ENCODE data around the gene SRBD1.
A peak's percentile ranks its signal among the peaks of the same experiment; 100 is the strongest.

The SRBD1 gene

DNA sequence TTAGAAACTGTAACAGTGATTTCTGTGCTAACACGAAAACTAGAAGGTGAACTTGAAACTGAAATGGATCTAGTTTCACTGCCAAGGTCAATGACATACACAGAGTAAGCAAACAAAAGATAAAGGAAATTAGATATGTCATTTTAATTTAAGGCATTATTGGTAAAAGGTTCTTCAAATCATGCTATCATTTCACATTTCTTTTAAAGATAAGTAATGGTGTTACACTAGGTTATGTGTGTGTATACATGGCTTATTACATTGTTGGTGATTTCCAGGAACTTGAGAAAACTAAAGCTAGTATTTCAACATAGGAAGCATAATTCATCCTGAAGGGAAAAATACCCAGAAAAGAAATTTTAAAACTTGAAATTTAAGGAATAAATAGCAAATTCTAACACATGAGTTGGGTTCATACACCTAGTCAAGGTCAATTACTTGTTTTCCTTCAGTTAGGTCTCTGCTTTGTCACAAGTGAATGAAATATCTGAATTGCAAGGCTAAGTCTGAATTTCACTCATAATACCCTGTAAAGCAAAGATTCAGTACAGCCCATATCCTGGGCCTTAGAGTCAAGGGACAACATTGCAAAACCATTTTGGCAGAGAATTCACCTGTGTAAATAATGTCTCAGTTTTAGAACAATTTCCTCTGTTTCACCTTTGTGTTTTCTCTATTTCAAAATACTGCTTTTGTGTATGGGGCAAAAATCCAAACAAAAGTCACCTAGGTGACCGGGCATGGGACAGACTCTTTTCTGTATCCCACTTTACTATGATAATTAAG lies 141.6 kb downstream of the SRBD1 start:
- DNase-seq (ENCODE audit: low read depth, low spot score), result no peak

DNA sequence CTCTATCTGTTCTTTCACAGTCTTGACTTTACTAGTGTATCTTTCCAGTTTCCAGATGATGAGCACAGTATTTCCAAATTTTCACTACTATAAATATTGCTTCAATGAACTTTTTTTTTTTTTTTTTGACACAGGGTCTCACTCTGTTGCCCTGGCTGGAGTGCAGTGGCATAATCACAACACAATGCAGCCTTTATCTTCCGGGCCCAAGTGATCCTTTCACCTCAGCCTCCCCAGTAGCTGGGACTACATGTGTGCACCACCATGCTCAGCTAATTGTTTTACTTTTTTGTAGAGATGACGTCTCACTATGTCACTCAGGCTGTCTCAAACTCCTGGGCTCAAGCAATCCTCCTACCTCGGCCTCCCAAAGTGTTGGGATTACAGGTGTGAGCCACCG lies 142.8 kb downstream of the SRBD1 start:
- DNase-seq (ENCODE audit: low read depth, low spot score), result no peak

DNA sequence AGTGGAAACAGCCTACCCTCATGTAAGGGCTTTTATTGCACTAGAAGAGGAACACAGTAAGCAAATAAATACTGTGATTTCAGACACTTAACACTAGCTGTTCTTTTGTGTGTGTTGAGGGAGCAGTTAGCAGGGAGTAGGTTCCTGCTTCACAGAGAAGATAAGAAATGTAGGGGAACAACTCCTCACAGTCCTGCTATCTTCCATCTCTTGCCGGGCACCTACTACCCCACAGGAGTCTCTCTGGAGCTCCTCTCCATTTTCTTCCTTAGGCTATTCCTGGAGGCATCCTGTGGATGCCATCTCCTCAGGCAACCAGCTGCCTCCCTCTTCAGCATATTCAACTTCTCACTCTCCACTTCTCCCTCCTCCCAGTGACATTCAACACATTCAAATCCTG lies 145.0 kb downstream of the SRBD1 start:
- no peak for DNase-seq (ENCODE audit: low read depth, low spot score)

DNA sequence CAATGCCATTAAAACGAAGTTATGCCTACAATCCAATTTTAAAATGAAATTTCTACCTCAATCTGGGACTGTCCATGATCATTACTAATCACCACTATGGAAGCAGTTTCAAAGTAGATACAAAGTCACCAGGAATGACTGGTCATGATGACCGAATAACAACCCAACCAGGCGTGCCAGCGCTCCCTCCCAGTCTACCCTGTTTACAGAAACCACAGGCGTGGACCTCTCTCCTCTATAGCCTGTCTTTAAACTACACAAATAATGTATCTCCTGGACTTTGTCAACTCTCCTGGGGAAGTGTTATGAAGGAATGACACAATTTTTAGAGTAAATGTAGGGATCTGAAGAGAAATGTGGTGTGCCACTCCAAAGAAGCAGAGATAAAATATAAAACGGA lies 150.2 kb downstream of the SRBD1 start:
- no peak for DNase-seq (ENCODE audit: low read depth, low spot score)

DNA sequence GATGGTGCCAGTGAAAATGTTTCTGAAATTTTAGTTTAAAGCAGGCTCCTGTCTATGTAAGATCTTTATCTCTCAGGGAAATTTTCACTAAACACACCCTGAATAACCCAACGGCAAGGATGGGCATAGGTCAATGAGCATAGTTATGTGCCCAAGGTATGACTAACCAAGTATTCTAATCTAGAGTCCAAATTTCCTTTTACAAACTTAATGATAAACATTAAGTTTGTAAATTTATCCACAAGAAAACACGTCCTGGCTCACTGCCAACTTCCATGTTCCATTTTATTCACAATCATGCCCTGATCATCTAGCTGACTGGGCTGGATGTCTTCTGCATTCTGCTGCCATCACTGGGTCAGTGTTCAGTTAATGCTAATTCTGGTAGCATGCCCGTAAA lies 151.2 kb downstream of the SRBD1 start:
- DNase-seq (ENCODE audit: low read depth, low spot score), result no peak

DNA sequence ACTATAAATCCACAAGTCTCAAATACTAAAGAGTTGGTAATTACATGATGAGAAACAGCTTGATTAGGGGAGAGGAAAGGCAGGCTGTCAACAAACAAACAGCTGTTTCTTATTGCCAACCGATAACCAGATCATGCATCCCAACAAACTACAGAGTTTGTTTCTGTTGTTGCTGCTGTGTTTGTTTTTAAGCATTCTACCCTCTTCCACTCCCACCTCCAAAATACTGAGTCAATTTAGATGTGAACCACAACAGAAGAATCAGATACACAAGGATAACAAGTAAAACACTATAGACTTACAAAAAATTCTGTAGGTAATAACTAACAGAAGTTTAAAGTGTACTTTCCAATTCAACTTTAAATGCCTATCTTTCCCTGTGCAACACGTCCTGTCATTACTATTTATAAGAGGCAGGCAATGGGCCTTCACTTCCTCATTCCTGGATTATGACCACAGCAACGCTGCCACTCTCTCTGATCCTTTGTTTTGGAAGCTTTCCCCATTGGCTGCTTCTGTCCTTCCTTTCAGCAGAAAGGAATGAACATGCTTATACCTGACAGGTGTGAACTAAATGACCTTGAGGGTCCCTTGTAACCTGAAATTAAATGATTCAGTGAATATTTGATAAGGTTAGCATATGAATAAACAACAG lies 152.0 kb downstream of the SRBD1 start:
- no peak for DNase-seq (ENCODE audit: low read depth, low spot score)

DNA sequence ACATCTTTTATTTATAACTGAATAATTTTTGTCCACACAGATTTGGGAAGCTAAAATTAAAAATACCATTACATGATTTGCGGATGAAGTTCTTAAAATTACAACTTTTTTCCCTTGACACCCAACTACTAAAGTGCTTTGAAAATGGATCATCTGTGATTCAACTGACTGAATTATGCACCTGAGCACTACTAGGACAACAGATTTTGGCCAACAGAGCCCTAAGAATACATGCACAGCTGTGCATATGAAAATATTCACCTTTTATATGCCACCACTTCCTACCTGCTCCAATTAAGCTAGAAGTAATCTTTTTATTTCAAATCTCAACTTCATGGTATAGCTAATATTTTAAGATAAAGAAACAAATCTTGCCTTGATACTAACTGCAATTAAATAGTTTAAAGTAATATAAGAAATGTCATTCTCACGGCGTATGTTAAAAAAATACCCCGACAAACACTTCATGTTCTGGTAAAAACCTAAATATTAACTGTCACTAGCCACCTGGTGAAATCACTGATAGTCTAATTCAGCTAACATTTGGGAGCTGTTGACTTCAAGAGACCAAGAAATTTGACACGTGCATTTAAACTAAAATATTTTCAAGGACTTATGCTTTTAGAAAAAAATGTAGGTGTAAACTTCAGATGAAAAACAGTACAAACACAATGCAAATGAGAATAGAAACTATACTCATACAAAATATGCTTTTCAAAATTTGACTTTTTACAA lies 153.7 kb downstream of the SRBD1 start:
- DNase-seq (ENCODE audit: low read depth, low spot score), result no peak

DNA sequence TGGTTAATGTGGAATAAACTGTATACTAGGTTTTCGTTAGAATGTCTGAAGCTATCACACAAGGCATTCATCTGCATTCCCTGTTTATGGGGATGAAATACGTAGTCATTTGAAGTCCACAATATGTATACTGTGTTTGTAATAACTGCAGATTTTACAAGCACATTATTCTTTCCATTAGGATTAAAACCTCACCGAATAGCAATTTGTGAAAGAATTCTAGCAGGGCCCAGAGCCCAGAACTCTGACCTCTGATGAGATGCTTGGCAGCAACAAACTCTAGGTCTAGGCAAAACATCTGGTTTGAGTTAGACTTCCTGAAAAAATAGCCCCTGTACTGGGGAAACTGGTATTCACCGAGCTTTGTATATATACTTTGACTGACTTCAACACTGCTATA lies 158.2 kb downstream of the SRBD1 start:
- DNase-seq (ENCODE audit: low read depth, low spot score), result peak; percentile 77

DNA sequence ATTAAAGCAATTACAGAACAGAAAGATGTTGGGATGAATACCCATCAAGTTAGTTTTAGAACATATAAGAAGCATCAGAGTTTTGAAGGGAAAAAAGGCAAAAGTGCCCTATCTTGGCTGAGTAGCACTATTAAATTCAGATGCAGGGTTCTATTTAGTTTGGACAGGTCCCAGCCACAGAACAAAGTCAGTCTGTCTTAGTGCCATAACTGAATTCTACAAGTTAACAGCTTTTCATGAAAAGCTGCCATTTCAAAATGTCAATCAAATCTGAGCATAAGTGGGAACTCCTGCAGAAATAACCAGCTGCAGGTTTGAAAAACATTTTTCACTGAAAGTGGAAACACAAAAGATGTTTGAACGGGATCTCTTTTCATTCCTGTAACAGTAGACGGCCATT lies 160.4 kb downstream of the SRBD1 start:
- no peak for DNase-seq (ENCODE audit: low read depth, low spot score)

DNA sequence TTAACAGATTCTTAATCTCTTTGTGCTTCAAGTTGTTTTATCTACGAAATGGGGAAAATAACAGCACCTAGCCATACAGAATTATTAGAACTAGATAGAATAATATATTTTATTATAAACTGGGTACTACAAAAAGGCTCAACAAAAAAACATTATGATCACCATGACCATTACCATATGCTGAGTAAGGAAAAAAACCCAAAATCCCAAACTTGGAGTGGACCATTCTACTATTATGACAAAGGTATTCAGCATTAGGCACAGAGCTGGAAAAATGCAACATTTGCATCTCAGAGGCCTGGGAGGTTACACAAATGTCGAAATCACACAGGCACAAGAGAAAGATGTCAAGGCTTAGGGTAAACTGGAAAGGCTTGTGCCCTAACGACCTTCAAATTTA lies 162.8 kb downstream of the SRBD1 start:
- DNase-seq (ENCODE audit: low read depth, low spot score), result no peak

DNA sequence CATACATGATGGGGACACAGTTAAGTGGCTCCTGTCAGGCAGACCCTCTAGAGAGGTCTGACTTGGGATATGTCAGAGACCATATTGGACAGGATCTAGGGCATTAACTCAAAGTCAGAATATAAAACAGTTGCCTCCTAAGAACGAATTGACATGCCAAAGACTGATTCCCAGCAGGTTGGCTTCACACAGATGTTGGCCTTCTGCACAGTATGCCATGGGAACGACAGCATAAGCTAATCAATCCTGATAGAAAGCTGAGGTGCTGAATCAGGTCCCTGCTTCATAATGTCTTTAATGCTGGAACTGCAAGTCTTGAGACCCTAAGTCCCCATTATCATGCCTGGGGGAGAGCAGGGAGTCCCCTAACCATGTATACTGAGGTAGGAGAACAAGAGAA lies 165.1 kb downstream of the SRBD1 start:
- DNase-seq (ENCODE audit: low read depth, low spot score), result no peak

DNA sequence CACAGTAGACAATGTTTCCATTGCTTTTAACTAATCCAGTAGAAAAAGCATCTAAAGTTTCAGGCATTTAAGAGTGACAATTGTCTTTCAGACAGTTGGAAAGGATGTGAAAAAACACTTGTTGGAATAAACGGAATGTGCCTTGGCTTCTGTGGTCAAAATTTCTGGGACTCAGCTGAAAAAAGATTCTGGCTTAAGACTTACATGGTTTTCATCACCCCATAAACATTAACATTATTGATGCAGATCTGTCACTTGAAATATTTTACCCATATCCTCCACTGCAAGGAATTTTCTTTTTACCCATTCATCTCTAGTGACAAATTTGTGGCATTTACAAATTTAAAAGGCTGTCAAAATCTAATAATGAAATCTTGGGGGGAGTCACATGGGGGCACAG lies 166.0 kb downstream of the SRBD1 start:
- DNase-seq (ENCODE audit: low read depth, low spot score), result no peak

DNA sequence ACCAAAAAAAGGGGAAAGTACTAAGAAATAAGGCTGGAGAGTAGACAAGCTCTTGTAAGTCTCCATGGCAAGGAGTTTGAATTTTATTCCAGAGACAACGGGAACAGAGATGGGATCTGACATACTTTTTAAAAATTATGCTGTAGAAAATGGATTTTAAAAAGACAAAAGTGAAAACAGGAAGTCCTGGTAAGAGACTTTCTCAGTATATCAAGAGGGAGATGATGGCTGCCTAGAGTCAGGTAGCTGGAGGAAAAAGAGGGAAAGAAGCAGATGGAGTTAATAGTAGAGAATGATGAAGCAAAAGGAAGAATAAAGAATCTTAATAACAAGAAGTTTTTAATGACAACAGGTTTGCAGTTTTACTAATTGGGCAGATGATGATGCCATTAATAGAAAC lies 168.1 kb downstream of the SRBD1 start:
- no peak for DNase-seq (ENCODE audit: low read depth, low spot score)

DNA sequence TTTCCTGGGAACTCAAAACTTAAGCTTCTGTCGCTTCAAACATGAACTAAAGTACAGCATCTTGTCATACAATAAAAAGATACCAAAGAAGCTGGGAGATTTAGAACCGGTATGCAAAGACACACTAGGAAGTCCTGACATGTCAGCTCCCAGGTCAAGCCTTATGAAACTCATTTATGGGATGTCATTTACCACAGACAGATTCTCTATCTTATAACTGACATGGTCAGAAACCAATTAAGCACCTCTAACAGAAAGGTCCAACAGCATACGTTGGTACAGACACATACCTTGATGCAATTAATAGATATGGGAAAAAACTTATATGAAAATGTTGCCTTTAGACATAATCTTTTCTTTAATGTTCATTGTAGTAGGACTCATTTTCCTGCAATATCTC lies 169.0 kb downstream of the SRBD1 start:
- DNase-seq (ENCODE audit: low read depth, low spot score), result no peak

DNA sequence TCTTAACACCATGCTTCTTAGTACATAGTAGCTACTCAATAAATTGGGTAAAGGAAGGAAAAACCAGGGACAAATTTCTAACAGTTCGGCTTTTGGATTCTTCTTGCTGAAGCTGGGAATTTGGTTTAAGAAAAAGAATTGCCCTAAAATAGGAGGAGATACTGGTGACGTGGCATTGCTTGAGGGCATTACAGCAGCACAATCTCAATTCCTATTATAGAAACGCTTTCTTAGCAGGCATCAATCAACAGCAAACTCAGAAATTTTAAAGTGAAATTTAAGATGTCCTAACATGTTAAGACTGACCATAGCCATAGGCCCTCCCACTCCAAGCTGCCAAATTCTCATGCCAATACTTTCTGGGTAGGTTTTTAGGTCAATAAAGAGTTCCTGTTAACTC lies 169.5 kb downstream of the SRBD1 start:
- no peak for DNase-seq (ENCODE audit: low read depth, low spot score)

DNA sequence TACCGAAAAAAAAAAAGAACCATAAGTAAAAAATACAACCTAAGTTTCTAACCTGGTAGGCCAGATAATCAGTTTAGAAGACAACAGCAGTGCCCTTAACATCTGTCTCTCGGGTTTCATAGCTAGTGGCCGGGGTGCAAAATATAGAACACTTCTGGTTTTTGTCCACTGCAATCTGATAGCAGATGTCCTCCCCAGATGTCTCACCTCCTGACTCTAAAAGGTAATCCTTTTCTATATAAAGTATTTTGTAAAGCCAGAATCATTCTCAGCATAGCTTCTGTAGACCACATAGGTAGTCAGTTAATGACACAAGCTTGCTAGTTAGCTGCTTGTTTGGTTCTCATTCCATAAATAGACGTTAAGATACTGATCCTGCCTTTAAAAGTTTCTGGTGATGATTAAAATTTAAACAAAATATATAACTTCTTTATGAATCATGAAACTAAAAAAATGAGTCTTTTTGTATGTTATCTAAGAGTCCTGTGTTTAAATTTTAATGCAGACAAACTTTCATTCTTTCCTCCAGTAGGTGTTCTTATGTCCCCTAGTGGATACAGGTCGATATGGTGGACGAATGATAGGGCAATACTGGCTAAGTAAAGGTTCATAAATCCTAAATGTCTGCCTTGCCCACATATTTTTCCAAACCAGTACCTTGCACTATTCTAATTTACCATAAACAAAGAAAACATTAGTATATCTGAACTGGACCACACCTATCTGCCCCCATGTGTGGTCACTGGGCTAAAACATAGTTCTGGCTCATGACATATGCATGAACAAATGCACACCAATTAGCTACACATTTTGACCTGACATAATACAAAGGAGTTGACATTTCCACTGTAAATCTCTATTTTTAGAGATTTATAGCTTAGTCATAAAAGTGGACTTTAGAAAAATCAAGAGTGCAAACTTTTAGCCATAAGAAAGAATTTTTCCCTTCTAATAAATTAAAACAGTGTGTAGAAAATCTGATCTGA lies 171.0 kb downstream of the SRBD1 start:
- no peak for DNase-seq (ENCODE audit: low read depth, low spot score)

DNA sequence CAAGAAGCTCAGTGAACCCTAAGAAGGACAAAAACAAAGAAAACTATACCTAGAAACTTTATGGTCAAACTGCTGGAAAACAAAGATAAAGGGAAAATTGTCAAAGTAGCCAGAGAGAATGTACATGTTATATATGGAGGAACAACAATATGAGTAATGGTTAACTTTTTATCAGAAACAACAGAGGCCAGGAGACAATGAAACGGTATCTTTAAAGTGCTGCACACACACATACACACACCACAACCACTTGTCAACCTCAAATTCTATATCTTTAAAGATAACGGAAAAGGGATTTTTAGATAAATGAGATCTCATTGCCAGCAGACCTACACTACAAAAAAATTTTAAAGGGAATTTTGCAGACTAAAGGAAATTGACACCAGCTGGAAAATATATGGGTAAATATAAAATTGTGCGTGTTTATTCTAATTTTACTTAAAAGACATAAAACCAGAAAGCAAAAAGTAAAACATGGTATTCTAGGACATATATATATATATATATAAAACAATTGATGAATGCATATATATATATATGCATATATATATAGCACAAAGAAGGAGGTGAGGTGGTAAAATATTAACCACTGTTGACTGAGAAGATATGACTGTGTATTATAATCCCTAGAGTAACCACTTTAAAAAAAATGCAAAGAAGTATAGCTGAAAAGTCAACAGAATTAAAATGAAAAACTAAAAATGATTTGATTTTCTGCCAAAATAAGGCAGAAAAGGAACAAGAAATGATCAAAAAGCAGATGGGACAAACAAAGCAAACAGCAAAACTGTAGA lies 172.0 kb downstream of the SRBD1 start:
- DNase-seq (ENCODE audit: low read depth, low spot score), result no peak

DNA sequence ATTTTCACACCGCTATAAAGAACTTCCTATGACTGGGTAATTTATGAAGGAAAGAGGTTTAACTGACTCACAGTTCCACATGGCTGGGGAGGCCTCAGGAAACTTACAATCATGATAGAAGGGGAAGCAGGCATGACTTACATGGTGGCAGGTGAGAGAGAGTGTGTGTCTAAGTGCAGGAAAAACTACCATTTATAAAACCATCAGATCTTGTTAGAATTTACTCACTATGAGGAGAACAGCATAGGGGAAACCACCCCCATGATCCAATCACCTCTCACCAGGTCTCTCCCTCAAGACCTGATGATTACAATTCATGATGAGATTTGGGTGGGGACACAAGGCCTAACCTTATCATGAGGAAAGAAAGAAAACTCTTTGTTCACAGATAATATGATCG lies 174.6 kb downstream of the SRBD1 start:
- no peak for DNase-seq (ENCODE audit: low read depth, low spot score)

DNA sequence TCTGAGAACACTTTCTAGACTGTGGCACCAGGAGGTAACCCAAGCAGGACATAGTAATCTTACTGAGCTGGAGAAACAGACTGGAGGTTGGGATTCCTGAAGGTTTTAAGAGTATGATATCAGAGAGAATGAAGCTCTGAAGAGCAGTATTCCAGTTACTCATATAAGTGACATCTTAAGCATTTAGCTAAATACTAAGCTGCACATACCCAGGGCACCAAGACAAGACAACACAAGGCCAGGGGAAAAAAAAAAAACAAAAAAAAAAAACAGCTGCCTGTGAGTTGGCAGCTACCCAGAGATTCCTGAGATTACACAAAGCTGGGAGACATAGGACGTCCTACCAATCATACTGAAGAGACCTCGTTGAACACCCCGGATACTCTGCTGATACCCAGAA lies 175.8 kb downstream of the SRBD1 start:
- DNase-seq (ENCODE audit: low read depth, low spot score), result no peak

DNA sequence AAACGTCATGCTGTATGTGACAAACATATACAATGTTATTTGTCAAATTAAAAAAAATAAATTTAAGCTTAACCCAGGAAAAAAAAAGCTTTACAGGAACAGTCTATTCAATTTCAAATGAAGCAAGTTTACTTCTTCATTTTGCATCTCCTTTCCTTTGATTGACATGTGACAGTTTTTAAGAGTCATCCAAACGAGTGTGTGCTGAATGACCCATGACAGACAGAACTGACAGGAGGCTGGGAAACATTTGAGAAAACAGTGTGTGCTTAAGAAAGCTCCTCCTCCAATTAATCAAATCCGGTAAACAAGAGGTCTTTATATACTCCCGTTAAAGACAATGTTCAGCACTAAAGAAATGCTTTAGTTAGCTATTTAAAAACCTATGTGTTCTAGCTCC lies 177.7 kb downstream of the SRBD1 start:
- DNase-seq (ENCODE audit: low read depth, low spot score), result no peak

DNA sequence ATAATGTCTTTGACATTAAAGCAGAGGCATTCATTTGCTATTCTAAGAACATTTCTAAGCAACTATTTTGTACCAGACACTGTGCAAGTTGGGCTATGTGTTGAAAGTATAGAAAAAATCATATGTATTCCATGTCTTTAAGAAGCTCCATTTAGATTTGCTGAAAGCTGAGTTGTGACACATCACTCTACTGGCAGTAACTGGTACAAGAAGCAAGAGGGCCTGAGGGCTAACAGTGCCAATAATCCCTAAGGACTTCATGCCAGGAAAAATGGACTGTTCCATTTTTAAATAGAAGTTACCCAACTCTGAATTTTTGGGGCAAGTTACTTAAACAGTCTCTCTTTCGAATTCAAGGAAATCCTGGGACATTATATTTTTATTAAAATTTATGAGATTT lies 178.7 kb downstream of the SRBD1 start:
- DNase-seq (ENCODE audit: low read depth, low spot score), result no peak

All from brain pericyte (primary cell).